HG03066 (cell line): Measurements from ENCODE around the gene LRRC4.

ENCODE experiments used
- ATAC-seq: cut with Tn5 transposase; IDR thresholded peaks from one replicate; pipeline ENCODE4 v1.9.1; 2021; ENCODE audit warnings: low read depth; ENCODE audit not compliant: unreplicated experiment

Gene LRRC4

GRCh38 chr7:128060018-128060417, 28.8 kb upstream of the LRRC4 start:
- no peak for ATAC-seq

- no peak for ATAC-seq
These were observed 28.1 kb upstream of the LRRC4 start for GRCh38 chr7:128059143-128059988.

DNA sequence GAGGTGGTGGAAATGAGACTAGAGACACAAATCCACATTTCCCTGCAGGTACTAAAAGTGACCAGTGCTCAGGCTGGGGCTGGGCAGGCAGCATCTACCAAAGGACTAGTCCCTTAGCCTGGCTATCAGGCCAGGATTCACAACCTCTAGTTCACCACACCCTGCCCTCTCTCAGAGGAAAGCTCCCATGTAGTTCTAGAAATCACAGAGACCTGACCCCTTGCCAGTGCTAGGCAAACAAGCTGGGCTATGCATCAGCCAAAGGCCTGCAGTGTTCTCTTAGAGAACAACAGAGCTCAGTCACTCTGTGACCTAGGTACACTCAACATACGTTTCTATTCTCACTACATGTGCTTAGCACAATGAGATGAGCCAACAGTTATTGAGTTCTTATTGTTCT, 26.7 kb upstream of the LRRC4 start:
- ATAC-seq, result no peak

- no peak for ATAC-seq
These were observed 25.7 kb upstream of the LRRC4 start for GRCh38 chr7:128056901-128057300.

DNA sequence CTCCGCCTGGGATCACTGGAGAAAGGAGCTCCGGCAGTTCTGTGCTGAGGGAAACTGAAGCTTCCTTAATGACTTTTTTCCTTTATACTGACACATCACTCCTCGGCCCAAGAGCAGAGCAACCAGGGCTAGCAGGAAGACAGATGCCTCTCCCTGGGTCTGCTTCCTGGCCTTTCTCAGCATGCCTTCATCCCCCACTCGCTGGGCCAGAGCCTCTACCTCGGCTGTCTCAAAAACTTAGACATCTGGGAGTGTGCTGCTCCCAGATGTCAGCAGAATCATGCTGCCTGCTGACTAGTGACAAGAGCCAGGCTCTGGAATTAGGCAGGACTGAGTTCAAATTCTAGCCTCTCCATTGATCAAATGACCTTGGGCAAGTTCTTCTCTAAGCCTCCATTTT, 24.4 kb upstream of the LRRC4 start:
- no peak for ATAC-seq

- ATAC-seq, result no peak
These were observed 23.3 kb upstream of the LRRC4 start for GRCh38 chr7:128054511-128054910.

DNA sequence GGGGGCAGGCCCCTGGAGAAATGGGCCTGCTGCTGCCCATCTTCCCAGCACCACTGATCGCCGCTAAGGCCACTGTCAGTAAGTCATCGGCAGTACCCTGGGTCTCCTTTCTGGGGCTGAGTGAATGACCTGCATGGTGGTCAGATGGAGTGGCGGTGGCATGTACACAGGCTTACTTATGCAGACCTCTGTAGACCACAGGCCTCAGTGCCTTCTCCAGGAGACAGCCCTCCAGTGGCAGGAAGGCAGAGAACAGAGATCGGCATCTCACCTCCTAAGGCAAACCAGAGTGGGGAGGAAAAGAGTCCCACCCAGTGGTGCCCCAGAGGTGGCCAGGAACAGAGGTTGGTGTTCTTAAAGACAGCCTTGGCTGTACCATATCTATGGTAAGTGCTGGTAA, 22.8 kb upstream of the LRRC4 start:
- ATAC-seq, result no peak

DNA sequence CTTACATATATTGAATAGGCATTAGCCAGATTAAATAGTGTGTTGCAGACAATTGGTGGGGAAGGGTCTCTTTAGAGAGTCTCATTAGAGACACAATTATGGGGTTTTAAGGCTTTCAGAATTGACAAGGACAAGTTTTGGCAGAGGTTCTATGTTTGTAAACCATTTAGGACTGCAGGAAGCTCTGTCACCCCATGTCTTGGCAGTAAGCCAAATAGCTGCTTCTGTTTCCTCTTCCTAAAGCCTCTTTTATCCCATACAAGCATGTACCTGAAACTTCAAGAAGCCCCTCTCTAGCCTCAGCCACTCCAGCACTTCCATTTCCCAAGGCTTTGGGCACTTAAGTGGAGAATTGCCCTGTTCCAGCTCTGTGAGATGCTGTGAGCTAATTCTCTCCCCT, 21.8 kb upstream of the LRRC4 start:
- ATAC-seq, result no peak

DNA sequence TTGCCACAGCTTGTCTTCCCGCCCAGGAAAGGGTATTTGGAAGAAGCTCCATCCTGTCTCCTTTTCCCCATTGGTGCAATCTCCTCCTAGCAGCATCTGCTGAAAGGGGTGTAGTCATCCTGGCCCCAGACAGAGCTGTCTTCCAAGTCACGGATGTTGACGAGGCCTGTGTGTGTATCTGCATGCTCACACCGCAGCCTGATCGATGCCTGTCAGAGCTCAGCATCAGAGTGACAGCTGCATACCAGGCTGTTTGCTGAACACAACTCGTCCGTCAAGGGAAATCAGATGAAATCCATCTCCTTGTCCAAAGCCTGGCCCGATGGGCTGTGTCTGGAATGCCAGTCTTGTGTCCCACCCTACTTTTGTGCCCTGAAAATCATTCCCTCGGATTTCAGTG, 21.2 kb upstream of the LRRC4 start:
- no peak for ATAC-seq

DNA sequence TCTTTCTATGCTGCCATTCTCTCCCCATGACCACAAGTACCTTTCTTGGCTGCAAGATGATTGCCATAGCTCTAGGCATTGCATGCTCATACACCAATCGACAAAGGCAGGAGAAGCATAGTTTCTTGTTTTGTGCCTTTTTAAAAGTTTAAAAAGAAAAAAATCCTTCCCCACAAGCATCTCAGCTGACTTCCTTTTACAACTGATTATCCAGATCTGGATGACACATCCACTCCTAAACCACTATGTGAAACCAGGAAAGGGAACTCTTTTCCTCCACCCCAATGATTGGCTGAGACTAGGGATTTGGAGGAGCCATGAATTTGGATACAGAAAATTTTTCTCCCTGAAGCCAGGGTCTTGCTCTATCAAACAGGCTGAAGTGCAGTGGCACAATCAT, 14.5 kb upstream of the LRRC4 start:
- no peak for ATAC-seq

DNA sequence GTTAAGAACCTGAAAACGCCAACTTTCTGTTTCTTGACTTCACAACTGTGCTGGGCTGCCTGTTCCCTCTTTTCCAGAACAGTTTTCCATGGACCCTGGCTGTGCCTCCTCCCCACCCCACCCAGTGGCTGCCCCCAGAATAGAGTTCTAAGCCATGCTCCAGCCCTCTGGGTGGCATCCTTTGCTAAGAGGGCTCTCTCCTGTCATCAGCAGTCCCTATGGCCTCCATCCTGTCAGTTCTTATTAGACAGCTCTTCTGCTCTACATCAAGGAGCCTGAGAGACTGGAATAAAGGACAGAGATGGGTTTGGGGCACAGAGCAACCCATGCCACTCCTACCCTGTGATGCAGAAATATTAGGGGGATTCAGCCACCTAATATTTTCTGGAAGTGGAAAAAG, 13.9 kb upstream of the LRRC4 start:
- no peak for ATAC-seq

- ATAC-seq, result no peak
These were observed 12.8 kb upstream of the LRRC4 start for GRCh38 chr7:128044064-128044463.

- no peak for ATAC-seq
These were observed 10.8 kb upstream of the LRRC4 start for GRCh38 chr7:128042012-128042411.

DNA sequence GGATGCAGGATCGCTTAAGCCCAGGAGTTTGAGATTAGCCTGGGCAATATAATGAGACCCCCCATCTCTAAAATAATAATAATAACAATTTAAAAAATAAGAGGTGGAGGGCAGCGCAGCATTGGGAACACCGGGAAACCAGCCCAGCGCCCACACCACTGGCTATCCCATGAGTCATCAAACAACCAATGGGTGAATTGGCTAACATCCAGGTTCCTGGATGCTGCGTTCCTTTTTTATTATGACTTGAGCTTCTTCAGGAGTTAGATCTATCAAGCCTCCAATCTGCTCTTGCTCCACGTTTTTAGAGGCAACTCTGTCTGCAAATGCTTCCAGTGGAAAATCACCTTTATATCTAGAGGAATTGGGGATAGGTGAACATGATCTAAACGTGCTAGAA, 10.0 kb upstream of the LRRC4 start:
- ATAC-seq, result no peak

GRCh38 chr7:128040205-128040604, 9.0 kb upstream of the LRRC4 start:
- ATAC-seq, result no peak

DNA sequence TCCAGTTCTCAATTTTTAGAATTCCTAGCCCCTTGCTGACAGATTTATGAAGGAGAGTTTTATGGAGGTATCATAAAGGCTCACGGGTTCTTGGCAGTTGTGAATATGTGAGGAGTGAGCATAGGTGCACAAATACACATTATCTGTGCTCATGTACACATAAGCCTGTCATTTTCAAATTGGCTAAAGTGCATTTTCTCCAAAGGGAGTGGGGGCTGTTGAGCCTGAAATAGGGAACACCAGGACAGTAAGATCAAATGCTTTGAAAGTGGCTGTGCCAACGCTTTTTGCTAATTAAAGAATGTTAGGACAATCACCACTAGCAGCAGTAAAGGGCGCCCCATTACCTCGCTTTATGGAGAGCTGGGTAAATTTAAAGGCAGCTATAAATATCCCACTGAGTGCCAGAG, 8.3 kb upstream of the LRRC4 start:
- no peak for ATAC-seq

DNA sequence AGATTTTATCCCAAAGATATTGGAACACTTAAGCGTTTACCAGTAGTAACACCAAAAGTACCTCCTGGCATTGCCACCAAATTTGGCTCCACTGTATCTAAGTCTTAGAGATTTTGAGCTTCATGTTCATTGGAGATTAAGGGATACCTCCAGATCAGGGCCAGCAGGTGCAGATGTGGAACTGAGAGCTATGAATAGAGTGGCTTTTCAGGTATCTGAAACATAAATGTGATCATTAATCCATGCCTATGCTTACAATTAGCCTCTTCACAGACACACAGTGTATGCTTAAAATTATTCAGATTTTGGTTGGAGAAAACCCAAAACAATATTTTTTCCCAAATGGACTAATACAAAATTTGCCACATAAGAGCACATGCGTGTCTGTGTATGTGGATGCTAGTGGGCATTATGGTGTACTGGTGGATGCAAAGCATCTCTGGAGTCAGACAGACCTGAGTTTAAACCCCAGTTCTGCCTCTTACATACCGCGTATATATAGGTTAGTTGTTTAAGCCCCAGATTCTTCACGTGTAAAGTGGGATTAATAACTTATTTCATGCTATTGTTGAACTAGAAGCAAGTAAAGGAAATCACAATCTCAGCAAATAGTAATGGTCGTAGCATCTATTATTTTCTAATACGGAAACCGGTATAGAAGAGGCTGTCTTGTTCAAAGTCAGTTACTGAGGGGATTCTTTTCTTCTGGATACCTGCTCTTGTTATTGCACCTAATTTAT, 6.8 kb upstream of the LRRC4 start:
- no peak for ATAC-seq

DNA sequence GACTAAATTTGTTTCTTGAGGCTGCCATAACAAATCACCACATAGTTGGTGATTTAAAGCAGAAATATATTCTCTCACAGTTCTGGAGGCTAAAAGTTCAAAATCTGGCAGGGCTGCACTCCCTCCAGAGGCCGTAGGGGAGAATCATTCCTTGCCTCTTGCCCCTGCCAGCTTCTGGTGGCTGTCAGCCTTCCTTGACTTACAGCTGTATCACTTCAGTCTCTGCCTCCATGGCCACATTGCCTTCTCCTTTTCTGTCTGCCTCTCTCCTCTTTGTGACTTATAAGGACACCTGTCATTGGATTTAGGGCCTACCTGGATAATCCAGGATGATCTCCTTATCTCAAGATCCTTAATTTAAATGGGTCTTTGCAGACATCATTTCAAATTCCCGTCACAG, 5.8 kb upstream of the LRRC4 start:
- no peak for ATAC-seq

- no peak for ATAC-seq
These were observed 5.1 kb upstream of the LRRC4 start for GRCh38 chr7:128036226-128036940.

DNA sequence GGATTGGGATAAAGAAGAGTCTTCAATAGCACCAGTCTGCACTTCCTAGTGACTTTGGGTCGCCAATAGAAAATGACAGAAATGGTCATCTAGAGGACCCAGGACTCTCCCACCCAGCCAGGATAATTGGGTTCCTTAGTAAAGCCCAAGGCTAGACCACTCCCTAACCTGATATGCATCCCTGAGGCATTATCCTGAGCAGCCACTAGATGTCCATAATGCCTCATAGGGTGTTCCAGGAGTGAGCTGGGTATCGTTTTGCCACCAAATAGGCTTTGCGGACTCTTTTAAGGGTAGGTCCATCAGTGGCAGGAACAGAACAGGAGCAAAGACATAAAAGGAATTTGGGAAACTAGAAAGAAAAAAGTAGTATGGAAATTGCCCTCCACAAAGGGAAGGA, 4.5 kb upstream of the LRRC4 start:
- no peak for ATAC-seq

DNA sequence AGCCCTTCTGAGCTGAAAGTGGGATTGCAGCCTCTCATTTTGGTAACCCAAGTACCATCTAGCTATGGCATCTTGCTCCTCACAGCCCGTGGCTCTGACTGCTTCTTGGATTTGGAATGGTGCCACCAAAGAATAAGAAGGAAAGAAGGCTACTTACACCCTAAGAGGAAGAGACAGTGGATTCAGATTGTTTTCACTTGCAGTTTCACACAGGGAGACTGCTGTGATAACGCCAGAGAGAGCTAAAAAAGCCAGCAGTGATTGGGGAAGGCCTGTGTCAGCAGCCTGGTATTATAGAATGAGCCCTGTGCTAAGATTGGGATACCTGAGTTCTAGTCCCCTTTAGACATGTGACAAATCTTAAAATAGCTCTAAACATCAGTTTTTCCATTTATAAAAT, 3.6 kb upstream of the LRRC4 start:
- ATAC-seq, result no peak
